RWPE1 (cell line): ENCODE data around the gene OSER1.

Experiments used
- CTCF ChIA-PET: fragments of 350-600 bp; sonication (Branson Sonifier 250); formaldehyde crosslinking; extraction: SDS; loops from one replicate; lab custom pipeline; 2021; lab: Yijun Ruan, JAX
- POLR2A ChIA-PET: fragments of 400-600 bp; formaldehyde crosslinking; extraction: SDS; loops from one replicate; lab custom pipeline; 2020; ENCODE audit warnings: antibody characterized with exemption; ENCODE audit not compliant: low non-redundant PET; lab: Yijun Ruan, JAX
- DNase-seq: peaks from one replicate; pipeline ENCODE4 v3.0.0; 2012; ENCODE audit warnings: low spot score
- H3K27ac ChIP-seq: fragments of 450-650 bp; 2 replicates; pipeline ENCODE4 v1.5.1; 2017
- CTCF ChIP-seq: fragments of 450-650 bp; conservative IDR thresholded peaks from 2 replicates; pipeline ENCODE4 v1.5.1; 2017; ENCODE audit warnings: low read depth, mild to moderate bottlenecking

The OSER1 gene

GRCh38 chr20:44170816-44171410 lies 39.7 kb downstream of the OSER1 start:
- CTCF ChIA-PET: no interaction called here
- no peak overlapping the region; the same call in 1 of the 2 replicates for H3K27ac ChIP-seq
- POLR2A ChIA-PET: interaction anchor here (0.6 kb wide), 1 partner anchor 15 kb away, joined by 3 read pairs; no protein-coding TSS in a partner anchor
- no peak for DNase-seq
- no peak for TF ChIP-seq CTCF

GRCh38 chr20:44167736-44168135 lies 42.8 kb downstream of the OSER1 start:
- DNase-seq: no peak
- CTCF ChIA-PET: no interaction called here
- no peak overlapping the region for H3K27ac ChIP-seq
- POLR2A ChIA-PET: no interaction called here
- TF ChIP-seq CTCF: no peak

DNA sequence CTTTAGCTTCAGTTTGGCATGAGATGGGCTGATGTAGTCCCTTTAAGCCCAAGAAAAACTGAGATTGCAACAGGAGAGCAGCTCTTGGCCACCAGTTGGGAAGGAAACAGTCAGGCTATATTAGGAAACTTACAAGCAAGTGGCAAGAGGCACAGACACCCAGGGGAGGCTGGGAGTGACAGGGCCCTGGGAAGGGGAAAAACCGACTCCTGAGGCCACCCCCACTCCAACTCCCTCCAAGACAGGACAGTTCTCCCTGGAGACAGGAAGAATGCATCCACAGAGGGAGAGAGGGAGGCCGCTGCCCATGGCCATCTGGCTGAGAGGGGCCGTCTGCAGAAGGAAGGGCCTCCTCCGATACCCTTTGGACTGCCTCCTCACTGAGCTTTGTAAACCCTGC lies 44.1 kb downstream of the OSER1 start:
- TF ChIP-seq CTCF: no peak
- H3K27ac ChIP-seq: peak overlapping the region; percentile 77
- ChIA-PET POLR2A (no interaction called here), CTCF (interaction anchor here (0.6 to 1.3 kb wide), 4 partner anchors 10 to 42 kb away, joined by 3 to 12 read pairs (median 4); no protein-coding TSS in a partner anchor)
- no peak for DNase-seq

DNA sequence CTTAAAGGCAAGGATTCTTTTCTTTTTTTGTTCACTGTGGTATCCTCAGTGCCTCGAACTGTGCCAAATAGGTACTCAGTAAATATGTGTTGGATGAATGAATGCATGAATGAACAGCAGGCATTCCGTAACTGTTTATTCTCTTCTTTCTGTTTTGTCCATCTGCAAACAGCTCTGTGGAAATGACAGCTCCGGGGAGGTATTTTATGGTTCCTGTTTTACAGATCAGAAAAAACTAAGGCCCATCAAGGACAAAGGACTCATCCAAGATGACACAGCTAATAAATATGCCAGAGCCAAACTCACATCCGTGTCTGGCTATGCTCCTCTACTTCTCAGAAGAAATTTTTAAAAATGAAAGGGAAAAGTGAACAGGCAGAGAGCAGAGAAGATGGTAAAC lies 44.6 kb downstream of the OSER1 start:
- POLR2A ChIA-PET: no interaction called here
- peak; percentile 56 for DNase-seq
- peak overlapping the region; percentile 77; the same call in 1 of the 2 replicates for H3K27ac ChIP-seq
- CTCF ChIA-PET: interaction anchor here (1.0 to 1.3 kb wide), 3 partner anchors 10 to 24 kb away, joined by 3 to 12 read pairs (median 6); no protein-coding TSS in a partner anchor
- TF ChIP-seq CTCF: no peak

DNA sequence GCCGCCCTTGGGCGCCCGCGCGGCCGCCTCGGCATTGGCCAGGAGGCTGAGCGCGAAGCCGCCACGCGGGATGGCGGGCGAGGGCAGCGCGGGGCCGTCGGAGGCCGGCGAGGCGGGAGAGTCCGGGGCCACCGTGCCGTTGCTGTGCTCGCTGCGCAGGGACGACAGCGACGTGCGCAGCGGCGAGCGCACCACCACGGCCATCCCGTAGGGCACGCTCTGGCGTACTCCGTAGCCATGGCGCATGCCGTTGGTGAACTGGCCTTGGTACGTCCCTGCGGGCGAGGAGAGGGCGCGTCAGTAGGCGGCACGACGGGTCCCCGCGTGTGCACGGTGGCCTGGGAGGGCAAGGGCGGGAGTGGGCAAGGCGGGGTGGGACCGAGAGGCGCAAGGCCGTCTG lies 50.4 kb downstream of the OSER1 start:
- ChIA-PET POLR2A (no interaction called here), CTCF (interaction anchor here (0.6 kb wide), 1 partner anchor 876 kb away, joined by 3 read pairs; no protein-coding TSS in a partner anchor)
- no peak overlapping the region for H3K27ac ChIP-seq
- DNase-seq: no peak
- no peak for TF ChIP-seq CTCF

DNA sequence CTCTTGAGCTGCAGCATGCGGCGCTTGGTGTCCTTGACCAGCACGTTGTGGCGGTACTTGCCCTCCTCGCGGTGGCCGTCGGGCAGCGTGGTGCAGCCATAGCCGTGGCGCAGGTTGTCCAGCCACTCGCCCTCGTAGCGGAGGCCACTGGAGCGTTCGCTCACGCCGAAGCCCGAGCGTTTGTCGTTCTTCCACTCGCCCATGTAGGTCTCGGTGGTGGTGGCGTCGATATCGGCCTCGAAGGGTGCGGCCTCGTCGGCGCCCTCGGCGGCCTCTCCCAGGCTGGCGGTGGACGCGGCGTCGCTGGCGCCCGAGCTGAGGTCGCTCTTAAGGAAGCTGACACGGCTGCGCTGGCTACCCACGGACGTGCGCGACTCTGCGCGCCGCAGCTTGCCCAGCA lies 50.9 kb downstream of the OSER1 start:
- DNase-seq: no peak
- no peak overlapping the region for H3K27ac ChIP-seq
- TF ChIP-seq CTCF: no peak
- ChIA-PET POLR2A (no interaction called here), CTCF (interaction anchor here (0.6 kb wide), 1 partner anchor 876 kb away, joined by 3 read pairs; no protein-coding TSS in a partner anchor)
